HEK293 (cell line): ENCODE data around the gene PLCG1.

Experiments
- CTCF ChIA-PET: fragments of 350-600 bp; formaldehyde crosslinking; extraction: SDS; loops from one replicate; lab custom pipeline; 2021; ENCODE audit warnings: antibody characterized with exemption; lab: Yijun Ruan, JAX
- POLR2A ChIA-PET: fragments of 300-600 bp; formaldehyde crosslinking; extraction: SDS; loops from one replicate; lab custom pipeline; 2020; ENCODE audit warnings: antibody characterized with exemption, inconsistent platforms; lab: Yijun Ruan, JAX
- H3K27ac ChIP-seq: fragments of 200-500 bp; sonication (Bioruptor generic); 2 replicates; pipeline ENCODE4 v1.5.1; 2014; ENCODE audit warnings: low read depth, low read length, control low read depth, inconsistent platforms; ENCODE audit errors: extremely low read depth
- H3K36me3 ChIP-seq, 2 experiments: fragments of 200-500 bp in 1 of 2; sonication (Bioruptor generic) in 1 of 2; 1 replicate in 1 of 2; 2 replicates in 1 of 2; pipeline ENCODE4 v1.5.1; 2014 to 2017; ENCODE audit warnings: inconsistent platforms in 2 of 2, low read length in 2 of 2; ENCODE audit not compliant: control insufficient read depth in 2 of 2, insufficient read depth in 1 of 2
- H3K4me1 ChIP-seq: fragments of 200-500 bp; sonication (Bioruptor generic); 2 replicates; pipeline ENCODE4 v1.5.1; 2014; ENCODE audit warnings: mild to moderate bottlenecking, low read length, inconsistent platforms; ENCODE audit not compliant: control insufficient read depth, insufficient read depth
- H3K4me3 ChIP-seq: 2 replicates; pipeline ENCODE4 v1.5.1; 2011; ENCODE audit warnings: low read depth, mild to moderate bottlenecking, control low read depth, low read length, moderate library complexity
- H3K9me3 ChIP-seq: fragments of 200-500 bp; sonication (Bioruptor generic); 2 replicates; pipeline ENCODE4 v1.5.1; 2014; ENCODE audit warnings: low read depth, low read length, inconsistent platforms; ENCODE audit not compliant: control insufficient read depth, insufficient read depth
- HOXA7 ChIP-seq: sonication (generic); formaldehyde crosslinking; IDR thresholded peaks from 2 replicates; pipeline ENCODE4 v1.8.1; 2022; ENCODE audit warnings: missing genetic modification reagents, borderline replicate concordance
- PRDM2 ChIP-seq: fragments of 450-650 bp; formaldehyde crosslinking; IDR thresholded peaks from 2 replicates; pipeline ENCODE4 v1.5.1; 2016; ENCODE audit warnings: missing biosample characterization, missing genetic modification characterization, borderline replicate concordance
- REPIN1 ChIP-seq: fragments of 450-650 bp; formaldehyde crosslinking; IDR thresholded peaks from 2 replicates; pipeline ENCODE4 v1.5.1; 2017; ENCODE audit warnings: missing biosample characterization, missing genetic modification characterization, low read depth
- SCRT2 ChIP-seq: fragments of 450-650 bp; formaldehyde crosslinking; IDR thresholded peaks from 2 replicates; pipeline ENCODE4 v1.5.1; 2016; ENCODE audit warnings: missing biosample characterization, missing genetic modification characterization
- SETDB1 ChIP-seq: IDR thresholded peaks from one replicate; pipeline ENCODE4 v1.6.1; 2017; ENCODE audit warnings: mild to moderate bottlenecking, low read length, moderate library complexity, mixed read lengths; ENCODE audit not compliant: insufficient read length
- WT1 ChIP-seq: fragments of 450-650 bp; formaldehyde crosslinking; IDR thresholded peaks from 2 replicates; pipeline ENCODE4 v1.5.1; 2016; ENCODE audit warnings: missing biosample characterization, missing genetic modification characterization
- ZNF324 ChIP-seq: fragments of 450-650 bp; formaldehyde crosslinking; IDR thresholded peaks from 2 replicates; pipeline ENCODE4 v1.5.1; 2016; ENCODE audit warnings: missing biosample characterization, missing genetic modification characterization
- ZNF544 ChIP-seq: fragments of 450-650 bp; formaldehyde crosslinking; IDR thresholded peaks from 2 replicates; pipeline ENCODE4 v1.5.0; 2017; ENCODE audit warnings: missing biosample characterization, missing genetic modification characterization
- ZNF558 ChIP-seq: fragments of 450-650 bp; formaldehyde crosslinking; IDR thresholded peaks from 2 replicates; pipeline ENCODE4 v1.5.1; 2016; ENCODE audit warnings: missing biosample characterization, missing genetic modification characterization
- ZNF645 ChIP-seq: fragments of 450-650 bp; formaldehyde crosslinking; IDR thresholded peaks from 2 replicates; pipeline ENCODE4; 2016; ENCODE audit warnings: missing biosample characterization, missing genetic modification characterization
- ZNF704 ChIP-seq: fragments of 450-650 bp; formaldehyde crosslinking; IDR thresholded peaks from 2 replicates; pipeline ENCODE4 v1.5.1; 2016; ENCODE audit warnings: missing biosample characterization, missing genetic modification characterization
- ZNF837 ChIP-seq: fragments of 450-650 bp; formaldehyde crosslinking; IDR thresholded peaks from 2 replicates; pipeline ENCODE4 v1.5.1; 2016; ENCODE audit warnings: missing biosample characterization, missing genetic modification characterization

PLCG1 gene

GRCh38 chr20:41173791-41174341 is 36.5 kb downstream of the PLCG1 start:
- Histone ChIP-seq H3K9me3 (no peaks in the 10 kb centered on the region), H3K4me3 (no peak overlapping the region), H3K27ac (no peak overlapping the region), H3K4me1 (no peaks in the 10 kb centered on the region), H3K36me3 (peaks cover 0 to 93% of the 10 kb centered on the region in 2 experiments; a peak in 1 of 3 replicates)
- no peak for TF ChIP-seq ZNF544 (tag by site-specific recombination)
- POLR2A ChIA-PET = no interaction called here
- CTCF ChIA-PET = interaction anchor here (0.9 to 4.2 kb wide), 15 partner anchors 8 to 191 kb away, joined by 3 to 106 read pairs (median 6); partner anchors contain the start of gene LPIN3

- POLR2A ChIA-PET = interaction anchor here (1.4 kb wide), 1 partner anchor 166 kb away, joined by 3 read pairs; the partner anchor contains the start of gene LPIN3
- CTCF ChIA-PET = interaction anchor here (0.7 to 1.5 kb wide), 3 partner anchors 59 to 584 kb away, joined by 3 to 7 read pairs (median 3); no protein-coding TSS in a partner anchor
- Histone ChIP-seq H3K36me3 (peaks cover 0 to 89% of the 10 kb centered on the region in 2 experiments; a peak in 1 of 3 replicates), H3K9me3 (no peaks in the 10 kb centered on the region), H3K4me1 (no peaks in the 10 kb centered on the region), H3K4me3 (no peak overlapping the region), H3K27ac (no peak overlapping the region)
- TF ChIP-seq ZNF837 (tag by site-specific recombination) (no peak), ZNF324 (tag by site-specific recombination) (no peak), ZNF558 (tag by site-specific recombination) (no peak), SETDB1 (no peak), SCRT2 (tag by site-specific recombination) (no peak), PRDM2 (tag by site-specific recombination) (no peak), WT1 (tag by site-specific recombination) (no peak)
Measured at GRCh38 chr20:41174373-41174772, 37.0 kb downstream of the PLCG1 start.

- Histone ChIP-seq H3K36me3 (peaks cover 0 to 85% of the 10 kb centered on the region in 2 experiments; a peak in 1 of 3 replicates), H3K4me1 (no peaks in the 10 kb centered on the region), H3K9me3 (no peaks in the 10 kb centered on the region), H3K27ac (no peak overlapping the region), H3K4me3 (no peak overlapping the region)
- no peak for TF ChIP-seq SETDB1
- no peak for TF ChIP-seq REPIN1 (tag by site-specific recombination)
- no peak for TF ChIP-seq HOXA7 (CRISPR knock-in tag)
- no peak for TF ChIP-seq ZNF704
- TF ChIP-seq ZNF645 (tag by site-specific recombination) = no peak
- ChIA-PET CTCF (interaction anchor here (0.7 to 1.5 kb wide), 3 partner anchors 58 to 584 kb away, joined by 3 to 7 read pairs (median 3); no protein-coding TSS in a partner anchor), POLR2A (interaction anchor here (1.4 kb wide), 1 partner anchor 166 kb away, joined by 3 read pairs; the partner anchor contains the start of gene LPIN3)
Measured at GRCh38 chr20:41174782-41175181, 37.4 kb downstream of the PLCG1 start.
